ENCODE results near the gene BRAT1.
A peak's percentile ranks its signal among the peaks of the same experiment; 100 is the strongest.
"Not testable (repeated sequence)": the region's sequence is repeated elsewhere in the genome, so short reads cannot be mapped to it uniquely, and the experiment has no call there.

The BRAT1 gene

GRCh38 chr7:2537981-2538851 is 17.1 kb downstream of the BRAT1 start:
- H3K27me3 ChIP-seq (replicated peaks) = no peaks in the 10 kb centered on the region
- no peak overlapping the region for H3K4me3 ChIP-seq (ENCODE audit: low read depth, low read length)
- in situ Hi-C loops (cut with HindIII; ENCODE audit: low pct_ligation_motif_present, low sequenced_read_pairs) = no loop called here
- DNase-seq = no peak
- no peak overlapping the region for H3K27ac ChIP-seq
- TF ChIP-seq CTCF (IDR thresholded peaks at IDR 0.05; ENCODE audit: low read depth, low read length, missing control alignments) = peak; percentile 5
- peaks cover 22% of the 10 kb centered on the region for H3K36me3 ChIP-seq (replicated peaks)

- H3K27me3 ChIP-seq (replicated peaks); in situ Hi-C loops (cut with HindIII; ENCODE audit: low pct_ligation_motif_present, low sequenced_read_pairs); DNase-seq; H3K4me3 ChIP-seq (ENCODE audit: low read depth, low read length); H3K27ac ChIP-seq: not testable (repeated sequence)
- peaks cover 12% of the 10 kb centered on the region for H3K36me3 ChIP-seq (replicated peaks)
Measured at GRCh38 chr7:2535872-2536627, 19.3 kb downstream of the BRAT1 start.

- H3K27ac ChIP-seq; DNase-seq; in situ Hi-C loops (cut with HindIII; ENCODE audit: low pct_ligation_motif_present, low sequenced_read_pairs); H3K27me3 ChIP-seq (replicated peaks); H3K4me3 ChIP-seq (ENCODE audit: low read depth, low read length): not testable (repeated sequence)
- H3K36me3 ChIP-seq (replicated peaks) = peaks cover 12% of the 10 kb centered on the region
Measured at GRCh38 chr7:2534214-2534613, 21.1 kb downstream of the BRAT1 start.

GRCh38 chr7:2533566-2533965 is 21.8 kb downstream of the BRAT1 start:
- H3K27me3 ChIP-seq (replicated peaks); DNase-seq; in situ Hi-C loops (cut with HindIII; ENCODE audit: low pct_ligation_motif_present, low sequenced_read_pairs); H3K36me3 ChIP-seq (replicated peaks); H3K27ac ChIP-seq; H3K4me3 ChIP-seq (ENCODE audit: low read depth, low read length): not testable (repeated sequence)

- H3K27ac ChIP-seq; H3K27me3 ChIP-seq (replicated peaks); H3K4me3 ChIP-seq (ENCODE audit: low read depth, low read length); DNase-seq; H3K36me3 ChIP-seq (replicated peaks); in situ Hi-C loops (cut with HindIII; ENCODE audit: low pct_ligation_motif_present, low sequenced_read_pairs): not testable (repeated sequence)
Measured at GRCh38 chr7:2532816-2533215, 22.5 kb downstream of the BRAT1 start.

GRCh38 chr7:2532199-2532772 is 23.0 kb downstream of the BRAT1 start:
- H3K27ac ChIP-seq; H3K4me3 ChIP-seq (ENCODE audit: low read depth, low read length); H3K27me3 ChIP-seq (replicated peaks); H3K36me3 ChIP-seq (replicated peaks); in situ Hi-C loops (cut with HindIII; ENCODE audit: low pct_ligation_motif_present, low sequenced_read_pairs); DNase-seq: not testable (repeated sequence)

- H3K27ac ChIP-seq; DNase-seq; H3K4me3 ChIP-seq (ENCODE audit: low read depth, low read length); H3K27me3 ChIP-seq (replicated peaks); H3K36me3 ChIP-seq (replicated peaks); in situ Hi-C loops (cut with HindIII; ENCODE audit: low pct_ligation_motif_present, low sequenced_read_pairs): not testable (repeated sequence)
Measured at GRCh38 chr7:2531796-2532110, 23.6 kb downstream of the BRAT1 start.

GRCh38 chr7:2530994-2531795 is 24.1 kb downstream of the BRAT1 start:
- H3K27ac ChIP-seq; H3K36me3 ChIP-seq (replicated peaks); in situ Hi-C loops (cut with HindIII; ENCODE audit: low pct_ligation_motif_present, low sequenced_read_pairs); H3K27me3 ChIP-seq (replicated peaks); H3K4me3 ChIP-seq (ENCODE audit: low read depth, low read length); DNase-seq: not testable (repeated sequence)

All from brain microvascular endothelial cell (primary cell).